Subcutaneous adipose tissue (tissue), 4 donors: ENCODE data around the gene NUF2. TPM values are rescaled to one million over a fixed set of nuclear protein-coding genes. Genes with fewer than 3 reads are reported as not detected.

ENCODE experiments used
- CTCF ChIP-seq: fragments of 450-650 bp; IDR thresholded peaks from one replicate; pipeline ENCODE4 v1.5.1; 2016; ENCODE audit warnings: low read depth, mild to moderate bottlenecking, control low read depth, antibody characterized with exemption, moderate library complexity
- total RNA-seq, 4 donors: library from RNA; depleted of rRNA; stranded (reverse); fragments of >200 nt; gene quantifications; one replicate each; pipeline ENCODE4 v1.1.0, GENCODE V29; 2016

The NUF2 gene
- total RNA-seq, 4 donors from 2014 or later, result 0.57 to 2.0 (median 1.1) TPM; not detected in 1

- TF ChIP-seq CTCF, result no peak
These were observed 25.1 kb upstream of the NUF2 start for GRCh38 chr1:163296504-163297263.

- TF ChIP-seq CTCF, result no peak
These were observed 23.4 kb upstream of the NUF2 start for GRCh38 chr1:163298365-163298764.

GRCh38 chr1:163300568-163300967, 21.2 kb upstream of the NUF2 start:
- no peak for TF ChIP-seq CTCF

GRCh38 chr1:163303561-163303960, 18.2 kb upstream of the NUF2 start:
- no peak for TF ChIP-seq CTCF

GRCh38 chr1:163305441-163305840, 16.3 kb upstream of the NUF2 start:
- no peak for TF ChIP-seq CTCF

- no peak for TF ChIP-seq CTCF
These were observed 14.1 kb upstream of the NUF2 start for GRCh38 chr1:163307479-163308171.

GRCh38 chr1:163308811-163309210, 12.9 kb upstream of the NUF2 start:
- TF ChIP-seq CTCF, result no peak
